Measurements from ENCODE around the gene TRIO. TPM values are rescaled to one million over a fixed set of nuclear protein-coding genes. Genes with fewer than 3 reads are reported as not detected.

Gene TRIO
- total RNA-seq, 1 donor from 2014 or later: 148 TPM

DNA sequence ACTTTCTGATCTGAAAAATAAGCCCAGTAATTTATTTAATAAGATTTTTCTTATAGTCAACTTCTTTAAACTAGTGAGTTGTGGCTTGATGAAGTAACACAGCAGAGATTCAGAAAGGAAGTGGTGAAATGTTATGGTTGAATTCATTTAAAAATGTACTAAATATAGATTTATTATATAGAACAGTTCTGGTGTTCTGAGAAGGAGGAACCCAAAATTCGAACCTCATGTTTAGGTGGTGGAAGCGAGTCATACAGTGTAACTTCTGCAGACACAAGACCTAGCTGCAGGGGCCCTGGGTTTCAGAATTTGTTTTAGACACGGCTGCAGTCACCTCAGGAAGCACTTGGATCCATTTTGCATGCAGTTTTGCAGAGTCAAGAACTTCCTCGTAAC lies 188.2 kb downstream of the TRIO start:
- TF ChIP-seq, protein P1, sequence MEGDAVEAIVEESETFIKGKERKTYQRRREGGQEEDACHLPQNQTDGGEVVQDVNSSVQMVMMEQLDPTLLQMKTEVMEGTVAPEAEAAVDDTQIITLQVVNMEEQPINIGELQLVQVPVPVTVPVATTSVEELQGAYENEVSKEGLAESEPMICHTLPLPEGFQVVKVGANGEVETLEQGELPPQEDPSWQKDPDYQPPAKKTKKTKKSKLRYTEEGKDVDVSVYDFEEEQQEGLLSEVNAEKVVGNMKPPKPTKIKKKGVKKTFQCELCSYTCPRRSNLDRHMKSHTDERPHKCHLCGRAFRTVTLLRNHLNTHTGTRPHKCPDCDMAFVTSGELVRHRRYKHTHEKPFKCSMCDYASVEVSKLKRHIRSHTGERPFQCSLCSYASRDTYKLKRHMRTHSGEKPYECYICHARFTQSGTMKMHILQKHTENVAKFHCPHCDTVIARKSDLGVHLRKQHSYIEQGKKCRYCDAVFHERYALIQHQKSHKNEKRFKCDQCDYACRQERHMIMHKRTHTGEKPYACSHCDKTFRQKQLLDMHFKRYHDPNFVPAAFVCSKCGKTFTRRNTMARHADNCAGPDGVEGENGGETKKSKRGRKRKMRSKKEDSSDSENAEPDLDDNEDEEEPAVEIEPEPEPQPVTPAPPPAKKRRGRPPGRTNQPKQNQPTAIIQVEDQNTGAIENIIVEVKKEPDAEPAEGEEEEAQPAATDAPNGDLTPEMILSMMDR (IDR thresholded peaks at IDR 0.05): no peak
- Histone ChIP-seq H3K36me3 (peaks cover 62% of the 10 kb centered on the region), H3K27me3 (ENCODE audit: low read depth) (no peaks in the 10 kb centered on the region), H3K4me3 (no peak overlapping the region), H3K27ac (peak overlapping the region; percentile 51), H3K4me1 (peaks cover 6% of the 10 kb centered on the region), H3K9me3 (no peaks in the 10 kb centered on the region)
- ATAC-seq (peak; percentile 63 to 79), DNase-seq (no peak)
- intact Hi-C loops (cut with DNase I): no loop called here

DNA sequence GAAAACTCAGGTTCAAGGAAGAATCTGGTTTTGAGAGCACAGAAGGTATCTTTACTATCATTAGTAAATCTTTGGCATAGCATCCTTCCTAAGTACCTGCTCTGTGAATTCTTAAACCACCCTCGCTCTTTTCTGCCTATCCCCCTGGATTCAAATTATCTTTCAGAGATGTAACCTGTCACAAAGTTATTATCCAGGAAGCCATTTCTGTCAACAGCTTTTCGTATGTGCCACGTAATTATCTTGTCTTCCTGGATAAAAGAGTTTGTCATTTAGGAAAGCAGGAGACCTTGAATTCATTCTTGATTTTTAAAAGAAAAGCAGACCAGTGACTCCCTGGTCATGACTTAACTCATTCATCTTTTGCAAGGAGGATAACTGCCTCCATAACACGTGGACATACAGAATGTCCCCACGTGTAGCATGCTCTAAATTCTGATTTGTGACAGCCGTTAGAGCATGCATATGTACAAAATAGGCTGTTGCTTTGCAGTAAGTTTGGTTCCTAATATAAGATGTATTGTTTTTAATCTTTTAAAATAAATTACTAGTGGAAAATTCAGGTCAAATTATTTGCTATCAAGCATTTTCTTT lies 189.0 kb downstream of the TRIO start:
- Histone ChIP-seq H3K9me3 (no peaks in the 10 kb centered on the region), H3K27ac (no peak overlapping the region), H3K4me1 (peaks cover 6% of the 10 kb centered on the region), H3K4me3 (no peak overlapping the region), H3K27me3 (ENCODE audit: low read depth) (no peaks in the 10 kb centered on the region), H3K36me3 (peaks cover 69% of the 10 kb centered on the region)
- ATAC-seq (no peak), DNase-seq (no peak)
- TF ChIP-seq, protein P1 (IDR thresholded peaks at IDR 0.05): no peak
- intact Hi-C loops (cut with DNase I): no loop called here

DNA sequence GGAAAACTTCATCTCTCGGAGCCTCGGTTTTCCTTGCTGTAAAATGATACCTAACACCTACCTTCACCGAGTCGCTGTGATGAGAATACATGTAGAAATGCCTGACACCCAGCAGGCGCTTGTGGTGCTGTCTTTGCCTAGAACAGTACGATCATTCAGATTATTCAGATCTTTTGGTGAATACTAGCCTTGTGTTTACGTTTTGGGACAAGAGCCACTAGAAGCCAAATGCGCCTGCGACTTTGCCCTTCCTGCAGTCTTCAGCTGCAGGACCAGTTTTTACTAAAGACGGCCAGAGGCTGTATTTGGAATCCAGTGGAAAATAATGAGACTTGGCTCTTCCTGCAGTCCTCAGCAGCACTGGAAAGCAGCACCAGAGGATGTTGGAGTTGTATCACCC lies 189.6 kb downstream of the TRIO start:
- DNase-seq: no peak
- no peak overlapping the region for H3K4me3 ChIP-seq
- peaks cover 6% of the 10 kb centered on the region for H3K4me1 ChIP-seq
- H3K27me3 ChIP-seq (ENCODE audit: low read depth): no peaks in the 10 kb centered on the region
- TF ChIP-seq, protein P1 (IDR thresholded peaks at IDR 0.05): no peak
- intact Hi-C loops (cut with DNase I): no loop called here
- H3K9me3 ChIP-seq: no peaks in the 10 kb centered on the region
- no peak overlapping the region for H3K27ac ChIP-seq
- ATAC-seq: no peak
- peaks cover 75% of the 10 kb centered on the region for H3K36me3 ChIP-seq

- Histone ChIP-seq H3K27me3 (ENCODE audit: low read depth) (no peaks in the 10 kb centered on the region), H3K36me3 (peaks cover 61% of the 10 kb centered on the region), H3K4me3 (no peak overlapping the region), H3K9me3 (no peaks in the 10 kb centered on the region), H3K27ac (no peak overlapping the region), H3K4me1 (peaks cover 12% of the 10 kb centered on the region)
- DNase-seq (no peak), ATAC-seq (no peak)
- TF ChIP-seq, protein P1 (IDR thresholded peaks at IDR 0.05): no peak
- intact Hi-C loops (cut with DNase I): no loop called here
Measured at GRCh38 chr5:14337593-14337992, 194.5 kb downstream of the TRIO start.

- Histone ChIP-seq H3K27ac (no peak overlapping the region), H3K4me3 (no peak overlapping the region), H3K9me3 (no peaks in the 10 kb centered on the region), H3K36me3 (peaks cover 45% of the 10 kb centered on the region), H3K4me1 (peaks cover 18% of the 10 kb centered on the region), H3K27me3 (ENCODE audit: low read depth) (no peaks in the 10 kb centered on the region)
- TF ChIP-seq, protein P1 (IDR thresholded peaks at IDR 0.05): no peak
- no peak for DNase-seq
- intact Hi-C loops (cut with DNase I): no loop called here
- ATAC-seq: no peak
Measured at GRCh38 chr5:14339468-14339867, 196.3 kb downstream of the TRIO start.
